SK-N-SH (cell line): ENCODE results near the gene SLC2A4. TPM values are rescaled to one million over a fixed set of nuclear protein-coding genes. Genes with fewer than 3 reads are reported as not detected.

Experiments used
- CTCF ChIA-PET: fragments of 300-600, 350-600 bp; formaldehyde crosslinking; extraction: SDS; loops from one replicate; lab custom pipeline; 2021; lab: Yijun Ruan, JAX
- POLR2A ChIA-PET: fragments of 350-600 bp; sonication (Branson Sonifier 250); formaldehyde crosslinking; extraction: SDS; loops from one replicate; lab custom pipeline; 2020; ENCODE audit warnings: antibody characterized with exemption, inconsistent platforms; lab: Yijun Ruan, JAX
- DNase-seq: peaks from one replicate; pipeline ENCODE4 v3.0.0; 2012
- H2AFZ ChIP-seq: fragments of 200-600 bp; sonication (generic); 2 replicates; pipeline ENCODE4 v1.8.1; 2016; ENCODE audit warnings: antibody characterized with exemption, mild to moderate bottlenecking, low read depth
- H3F3A ChIP-seq: fragments of 200-600 bp; sonication (generic); replicated peaks from 2 replicates; pipeline ENCODE3; 2016; ENCODE audit warnings: antibody characterized with exemption, mild to moderate bottlenecking; ENCODE audit not compliant: insufficient read depth
- H3K27ac ChIP-seq, 2 experiments: fragments of 200-500 bp in 1 of 2; fragments of 200-600 bp in 1 of 2; sonication (Bioruptor generic) in 1 of 2; sonication (generic), shearing (Covaris generic) in 1 of 2; 2 replicates each; pipeline versions ENCODE4 v1.5.1 to v1.6.1; 2014 to 2016; ENCODE audit warnings: low read depth in 2 of 2, inconsistent platforms in 1 of 2, low read length in 1 of 2, mild to moderate bottlenecking in 1 of 2, mixed read lengths in 1 of 2
- H3K27me3 ChIP-seq: fragments of 200-600 bp; sonication (generic), shearing (Covaris generic); 2 replicates; pipeline ENCODE4 v1.6.1; 2016; ENCODE audit warnings: mixed run types; ENCODE audit not compliant: insufficient read depth
- H3K36me3 ChIP-seq, 2 experiments: fragments of 200-500 bp in 1 of 2; fragments of 200-600 bp in 1 of 2; sonication (Bioruptor generic) in 1 of 2; sonication (generic) in 1 of 2; replicated peaks in 1 of 2; 2 replicates each; pipeline versions ENCODE3 to v1.5.1; 2014 to 2016; ENCODE audit warnings: low read length in 1 of 2, mild to moderate bottlenecking in 1 of 2; ENCODE audit not compliant: insufficient read depth in 2 of 2, control insufficient read depth in 1 of 2
- H3K4me1 ChIP-seq, 2 experiments: fragments of 200-500 bp in 1 of 2; fragments of 200-600 bp in 1 of 2; sonication (Bioruptor generic) in 1 of 2; sonication (generic), shearing (Covaris generic) in 1 of 2; 2 replicates each; pipeline versions ENCODE4 v1.5.1 to v1.6.1; 2014 to 2016; ENCODE audit warnings: low read depth in 1 of 2, low read length in 1 of 2, mixed run types in 1 of 2; ENCODE audit not compliant: insufficient read depth in 2 of 2, control insufficient read depth in 1 of 2
- H3K4me2 ChIP-seq: fragments of 200-600 bp; sonication (generic), shearing (Covaris generic); 2 replicates; pipeline ENCODE4 v1.6.1; 2017; ENCODE audit warnings: mixed run types
- H3K4me3 ChIP-seq, 2 experiments: fragments of 200-500 bp in 1 of 2; fragments of 200-600 bp in 1 of 2; sonication (Bioruptor generic) in 1 of 2; sonication (generic), shearing (Covaris generic) in 1 of 2; 2 replicates each; pipeline versions ENCODE4 v1.5.1 to v1.8.1; 2014 to 2016; ENCODE audit warnings: low read depth in 2 of 2, inconsistent platforms in 1 of 2, low read length in 1 of 2, mild to moderate bottlenecking in 1 of 2, mixed read lengths in 1 of 2, moderate library complexity in 1 of 2
- H3K79me2 ChIP-seq: fragments of 200-600 bp; sonication (generic); 2 replicates; pipeline ENCODE4 v1.8.1; 2017; ENCODE audit warnings: mild to moderate bottlenecking; ENCODE audit not compliant: insufficient read depth
- H3K9ac ChIP-seq: fragments of 200-600 bp; sonication (generic); 2 replicates; pipeline ENCODE4 v1.6.1; 2017; ENCODE audit warnings: mixed run types
- H3K9me2 ChIP-seq: fragments of 200-600 bp; sonication (generic); 2 replicates; pipeline ENCODE4 v1.6.1; 2017; ENCODE audit warnings: mixed run types
- H3K9me3 ChIP-seq: fragments of 200-600 bp; sonication (generic); 2 replicates; pipeline ENCODE4 v1.6.1; 2017; ENCODE audit warnings: mixed run types, mild to moderate bottlenecking, moderate library complexity
- H4K20me1 ChIP-seq: fragments of 200-600 bp; sonication (generic); 2 replicates; pipeline ENCODE4 v1.6.1; 2017; ENCODE audit warnings: mild to moderate bottlenecking, mixed run types; ENCODE audit not compliant: insufficient read depth
- CTCF ChIP-seq: fragments of 200-600 bp; sonication (generic); IDR thresholded peaks from 2 replicates; pipeline ENCODE4 v1.6.1; 2017; ENCODE audit warnings: antibody characterized with exemption, mild to moderate bottlenecking, moderate library complexity
- ELF1 ChIP-seq: IDR thresholded peaks from 2 replicates; pipeline ENCODE4 v1.4.0; 2012
- EP300 ChIP-seq, 2 experiments: IDR thresholded peaks; 2 replicates each; pipeline versions ENCODE4 v1.4.0 to v1.6.1; 2012; ENCODE audit warnings: borderline replicate concordance in 1 of 2, low read depth in 1 of 2, low read length in 1 of 2
- EZH2phosphoT487 ChIP-seq: fragments of 200-600 bp; sonication (generic); IDR thresholded peaks from 2 replicates; pipeline ENCODE4 v1.6.1; 2017; ENCODE audit warnings: low read depth, mixed run types, mild to moderate bottlenecking, antibody characterized with exemption, moderate library complexity, borderline replicate concordance
- GABPA ChIP-seq: IDR thresholded peaks from 2 replicates; pipeline ENCODE4 v1.4.0; 2012; ENCODE audit warnings: low read depth, mild to moderate bottlenecking
- JUND ChIP-seq: IDR thresholded peaks from 2 replicates; pipeline ENCODE4 v1.4.0; 2012
- MEF2A ChIP-seq: IDR thresholded peaks from 2 replicates; pipeline ENCODE4 v1.4.0; 2012; ENCODE audit warnings: low read depth, borderline replicate concordance
- MXI1 ChIP-seq: IDR thresholded peaks from 2 replicates; pipeline ENCODE4 v1.6.1; 2012; ENCODE audit warnings: mild to moderate bottlenecking, low read depth, low read length, improper control_type of control experiment
- PBX3 ChIP-seq: IDR thresholded peaks from 2 replicates; pipeline ENCODE4; 2012
- POLR2AphosphoS5 ChIP-seq: IDR thresholded peaks from 2 replicates; pipeline ENCODE4 v1.6.1; 2012; ENCODE audit warnings: low read depth, low read length
- RAD21 ChIP-seq: IDR thresholded peaks from 2 replicates; pipeline ENCODE4 v1.6.1; 2012; ENCODE audit warnings: mild to moderate bottlenecking, low read length
- RCOR1 ChIP-seq: fragments of 150-350 bp; IDR thresholded peaks from 2 replicates; pipeline ENCODE4 v1.6.1; 2017; ENCODE audit warnings: antibody characterized with exemption, low read length
- RFX5 ChIP-seq: IDR thresholded peaks from 2 replicates; pipeline ENCODE4 v1.6.1; 2012; ENCODE audit warnings: mild to moderate bottlenecking, improper control_type of control experiment, low read length
- SIN3A ChIP-seq: IDR thresholded peaks from 2 replicates; pipeline ENCODE4 v1.6.1; 2012; ENCODE audit warnings: low read depth, mild to moderate bottlenecking, low read length, moderate library complexity, borderline replicate concordance
- SMC3 ChIP-seq: IDR thresholded peaks from 2 replicates; pipeline ENCODE4 v1.6.1; 2012; ENCODE audit warnings: low read depth, low read length, improper control_type of control experiment
- TAF1 ChIP-seq: IDR thresholded peaks from 2 replicates; pipeline ENCODE4 v1.6.1; 2012; ENCODE audit warnings: low read depth, mild to moderate bottlenecking, low read length, moderate library complexity, borderline replicate concordance
- TCF12 ChIP-seq: IDR thresholded peaks from 2 replicates; pipeline ENCODE4 v1.4.0; 2012
- USF2 ChIP-seq: fragments of 150-350 bp; IDR thresholded peaks from 2 replicates; pipeline ENCODE4 v1.6.1; 2017; ENCODE audit warnings: antibody characterized with exemption, low read length, low read depth, borderline replicate concordance
- WGBS: methylation state at CpG from one replicate; pipeline ENCODE4 v1.1.6; 2017; ENCODE audit warnings: low lambda C conversion rate; 5-methylcytosine and 5-hydroxymethylcytosine counted together
- polyA plus RNA-seq, 3 experiments: library from polyadenylated mRNA; depleted of rRNA; stranded (reverse); fragments of >200 nt; gene quantifications; 2 replicates each; pipeline ENCODE4 v1.2.3, GENCODE V29; 2012

The SLC2A4 gene
- polyA plus RNA-seq, 1 of the 3 experiments (the other 2 are of a cell fraction): 0.44 TPM

GRCh38 chr17:7327501-7327900 lies 46.0 kb downstream of the SLC2A4 start:
- H3K9ac ChIP-seq: 0 out of 2 replicates have a peak overlapping the region, but pooled peaks have one; percentile 65
- H3K4me3 ChIP-seq: no peak overlapping the region
- no peaks in the 10 kb centered on the region for H4K20me1 ChIP-seq
- TF ChIP-seq JUND (no peak), PBX3 (no peak), SMC3 (no peak), MEF2A (no peak), RFX5 (no peak)
- no peak overlapping the region for H2AFZ ChIP-seq
- 96% methylated on average over 16 of the region's 17 CpGs for WGBS
- no peaks in the 10 kb centered on the region for H3F3A ChIP-seq
- H3K27ac ChIP-seq: no peak overlapping the region
- H3K9me2 ChIP-seq: no peaks in the 10 kb centered on the region
- H3K79me2 ChIP-seq: peaks cover 17% of the 10 kb centered on the region; the same call in 1 of the 2 replicates
- H3K4me1 ChIP-seq: peaks cover 3 to 13% of the 10 kb centered on the region in 2 experiments; a peak in 2 of 4 replicates
- H3K36me3 ChIP-seq: peaks cover 5 to 39% of the 10 kb centered on the region in 2 experiments
- H3K9me3 ChIP-seq: no peaks in the 10 kb centered on the region
- DNase-seq: no peak
- ChIA-PET CTCF (interaction anchor here (1.0 to 8.4 kb wide), 2 partner anchors 17 to 46 kb away, joined by 4 to 55 read pairs; partner anchors contain the start of gene SLC2A4), POLR2A (no interaction called here)
- no peaks in the 10 kb centered on the region for H3K27me3 ChIP-seq
- H3K4me2 ChIP-seq: peak overlapping the region; percentile 86

- CTCF ChIA-PET: interaction anchor here (2.3 to 8.4 kb wide), 2 partner anchors 17 to 31 kb away, joined by 7 to 55 read pairs; no protein-coding TSS in a partner anchor
These were observed 46.5 kb downstream of the SLC2A4 start for GRCh38 chr17:7328009-7328408.

More at GRCh38 chr17:7328009-7328408, 46.5 kb downstream of the SLC2A4 start:
- H3K36me3 ChIP-seq: peaks cover 5 to 34% of the 10 kb centered on the region in 2 experiments
- H3F3A ChIP-seq: no peaks in the 10 kb centered on the region
- DNase-seq: no peak
- no peak overlapping the region for H2AFZ ChIP-seq
- H3K27me3 ChIP-seq: no peaks in the 10 kb centered on the region
- no peaks in the 10 kb centered on the region for H3K9me3 ChIP-seq
- no peaks in the 10 kb centered on the region for H3K9me2 ChIP-seq
- H3K4me3 ChIP-seq: peak overlapping the region in 1 of 2 experiments; percentile 93; a peak in 3 of 4 replicates
- POLR2A ChIA-PET: interaction anchor here (0.6 to 2.3 kb wide), 2 partner anchors 9 to 13 kb away, joined by 4 to 11 read pairs; partner anchors contain the start of gene GPS2
- no peak overlapping the region for H3K27ac ChIP-seq
- H3K9ac ChIP-seq: peak overlapping the region; percentile 65
- TF ChIP-seq MEF2A (no peak), TAF1 (no peak), USF2 (no peak), CTCF (no peak), EP300 (IDR thresholded peaks at IDR 0.05; ENCODE audit: borderline replicate concordance in 1 of 2, low read depth in 1 of 2, low read length in 1 of 2) (no peak), RAD21 (no peak), SIN3A (no peak), EZH2phosphoT487 (no peak), GABPA (no peak), MXI1 (no peak), RCOR1 (no peak), PBX3 (no peak), ELF1 (no peak), TCF12 (no peak), JUND (no peak), POLR2AphosphoS5 (no peak)
- peaks cover 17% of the 10 kb centered on the region; the same call in 1 of the 2 replicates for H3K79me2 ChIP-seq
- no peaks in the 10 kb centered on the region for H4K20me1 ChIP-seq
- peak overlapping the region; percentile 86 for H3K4me2 ChIP-seq
- 88% methylated on average over 1 of the region's 1 CpG for WGBS
- peaks cover 3 to 13% of the 10 kb centered on the region in 2 experiments; a peak in 2 of 4 replicates for H3K4me1 ChIP-seq
